NCI-H446 treated with DMSO at 0.1 percent for 48 hours (cell line): ENCODE measurements around the gene WWC2.

Experiments used
- DNase-seq: peaks from one replicate; lab custom pipeline; 2025; lab: John Stamatoyannopoulos, UW

The WWC2 gene

DNA sequence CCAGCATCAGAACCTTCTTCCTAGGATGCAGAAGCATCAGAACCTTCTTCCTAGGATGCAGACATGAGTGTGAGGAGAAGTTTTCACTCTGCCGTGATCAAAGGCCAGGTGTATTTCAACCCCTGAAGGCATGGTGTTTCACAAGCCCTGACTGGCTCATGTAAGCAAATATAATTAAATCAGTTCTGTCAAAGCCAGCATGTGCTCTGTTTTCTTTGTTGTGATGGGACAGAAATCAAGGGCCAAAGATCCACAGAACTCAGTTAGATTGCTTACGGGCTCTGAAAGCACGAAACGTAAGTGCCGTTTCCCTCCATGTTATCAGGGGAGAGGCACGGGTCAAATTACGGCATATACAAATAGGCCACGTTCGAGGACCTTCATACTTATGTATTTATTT is 255.2 kb downstream of the WWC2 start:
- DNase-seq, result no peak

DNA sequence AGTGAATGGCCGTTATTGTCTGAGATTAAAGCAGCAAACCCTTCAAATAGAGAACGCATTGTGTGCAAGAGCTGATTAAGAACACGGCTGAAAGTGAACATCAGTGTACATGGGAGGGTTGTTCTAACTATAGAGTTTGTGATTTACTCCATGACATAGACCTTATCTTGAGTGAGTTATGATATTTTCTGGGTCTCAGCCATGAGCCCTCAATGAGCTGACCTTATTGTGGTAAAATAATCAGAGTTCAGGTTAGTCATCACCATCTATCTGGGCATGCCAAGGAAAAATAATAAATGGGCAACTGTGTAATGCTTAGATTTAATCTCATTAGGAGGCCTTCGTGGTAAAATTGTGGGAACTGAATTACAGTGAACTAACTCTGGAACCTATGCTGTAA is 256.3 kb downstream of the WWC2 start:
- DNase-seq, result no peak

DNA sequence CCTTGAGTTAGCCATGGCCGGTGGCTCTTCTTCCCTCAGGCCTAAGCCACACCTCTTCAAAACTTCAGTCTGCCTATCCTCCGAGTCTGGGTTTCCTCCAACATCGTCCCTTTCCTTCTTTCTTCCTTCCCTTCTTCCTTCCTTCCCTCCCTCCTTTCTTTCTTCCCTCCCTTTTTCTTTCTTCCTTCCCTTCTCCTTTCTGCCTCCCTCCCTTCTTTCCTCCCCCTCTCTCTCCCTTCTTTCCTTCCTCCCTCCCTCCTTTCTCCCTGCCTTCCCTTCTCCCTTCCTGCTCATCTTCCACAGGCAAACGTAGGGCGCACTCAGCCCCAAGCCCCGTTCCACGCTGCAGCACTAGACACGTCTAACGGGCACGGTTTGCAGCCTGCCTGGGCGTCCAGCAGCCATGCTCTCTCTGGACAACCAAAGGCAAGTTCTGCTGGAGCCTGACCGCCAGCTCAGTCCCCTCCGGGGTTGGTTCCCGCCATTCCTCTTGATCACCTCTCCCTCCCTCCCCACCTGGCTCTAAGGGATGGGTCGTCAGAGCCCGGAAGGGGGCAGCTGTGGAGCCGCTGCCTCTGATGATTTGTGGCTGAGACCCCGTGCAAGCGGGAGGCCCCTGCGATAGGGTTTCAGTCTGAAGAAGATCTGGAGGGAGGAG is 257.2 kb downstream of the WWC2 start:
- DNase-seq, result no peak

- no peak for DNase-seq
Measured at GRCh38 chr4:183356931-183357675, 258.0 kb downstream of the WWC2 start.

- DNase-seq, result no peak
Measured at GRCh38 chr4:183358215-183358755, 259.2 kb downstream of the WWC2 start.

GRCh38 chr4:183360161-183360919 is 261.3 kb downstream of the WWC2 start:
- DNase-seq, result no peak

DNA sequence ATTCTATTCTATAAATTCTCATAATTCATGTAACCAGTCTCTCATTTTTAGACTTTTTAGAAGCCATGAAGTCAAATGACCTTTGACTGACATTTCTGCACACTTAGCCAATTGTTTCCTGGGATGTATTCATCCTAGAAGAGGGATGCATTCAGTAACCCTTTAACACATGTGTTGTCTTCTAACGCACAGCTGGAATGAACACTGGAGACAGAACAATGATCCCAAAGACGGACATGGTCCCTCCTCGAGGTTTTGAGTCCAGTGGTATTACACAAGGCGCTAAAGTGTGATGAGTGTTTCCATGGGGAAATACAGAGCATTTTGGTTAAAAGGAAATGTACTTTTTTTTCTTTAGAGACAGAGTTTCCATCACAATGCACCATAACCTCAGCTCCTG is 263.0 kb downstream of the WWC2 start:
- DNase-seq, result no peak

DNA sequence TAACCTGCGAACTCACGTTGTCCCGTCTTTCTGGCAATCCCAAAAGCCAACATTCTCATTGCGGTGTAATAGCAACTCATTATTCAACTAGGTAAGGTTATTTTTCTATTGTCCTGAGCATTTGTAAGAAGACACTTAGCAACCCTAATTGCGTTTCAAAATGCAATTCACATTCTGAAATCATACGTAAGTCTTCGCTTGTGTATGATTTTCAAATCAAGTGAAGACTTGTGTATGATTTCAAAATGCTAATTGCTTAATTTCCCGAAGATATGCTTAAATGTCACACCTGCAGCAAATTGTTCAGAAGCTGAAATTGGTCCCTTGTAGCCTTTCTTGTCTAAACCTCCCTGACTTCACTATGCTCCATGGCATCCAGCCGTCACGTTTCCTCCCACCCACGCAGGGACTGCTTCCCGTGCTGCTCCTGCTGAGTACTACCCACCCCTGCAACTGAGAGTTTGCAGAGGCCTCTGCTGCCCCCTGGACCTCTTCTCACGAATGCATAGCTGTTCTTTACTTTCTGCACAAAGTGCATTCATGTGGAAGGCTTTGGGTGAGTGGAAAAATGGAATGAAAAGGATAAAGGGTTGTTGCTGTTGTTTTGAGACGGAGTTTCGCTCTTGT is 264.0 kb downstream of the WWC2 start:
- no peak for DNase-seq

DNA sequence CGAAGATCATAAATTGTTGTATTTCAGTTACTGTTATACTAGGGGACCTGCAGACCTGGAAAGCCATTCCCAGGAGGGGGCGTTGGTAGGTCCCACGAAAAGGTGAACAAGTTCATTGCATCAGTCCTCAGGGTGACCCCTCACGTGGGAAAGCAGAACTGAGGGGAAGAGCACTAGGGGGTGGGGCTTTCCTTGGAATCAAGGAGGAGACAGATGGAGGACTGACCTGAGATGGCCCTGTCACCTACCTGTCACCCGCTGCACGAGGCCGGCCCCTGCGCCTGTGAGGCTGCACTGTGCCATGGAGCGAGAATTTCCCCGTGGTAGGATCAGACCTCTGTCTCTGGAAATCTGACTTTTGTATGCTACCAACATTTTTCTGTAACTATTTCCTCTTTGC is 265.0 kb downstream of the WWC2 start:
- DNase-seq, result no peak

DNA sequence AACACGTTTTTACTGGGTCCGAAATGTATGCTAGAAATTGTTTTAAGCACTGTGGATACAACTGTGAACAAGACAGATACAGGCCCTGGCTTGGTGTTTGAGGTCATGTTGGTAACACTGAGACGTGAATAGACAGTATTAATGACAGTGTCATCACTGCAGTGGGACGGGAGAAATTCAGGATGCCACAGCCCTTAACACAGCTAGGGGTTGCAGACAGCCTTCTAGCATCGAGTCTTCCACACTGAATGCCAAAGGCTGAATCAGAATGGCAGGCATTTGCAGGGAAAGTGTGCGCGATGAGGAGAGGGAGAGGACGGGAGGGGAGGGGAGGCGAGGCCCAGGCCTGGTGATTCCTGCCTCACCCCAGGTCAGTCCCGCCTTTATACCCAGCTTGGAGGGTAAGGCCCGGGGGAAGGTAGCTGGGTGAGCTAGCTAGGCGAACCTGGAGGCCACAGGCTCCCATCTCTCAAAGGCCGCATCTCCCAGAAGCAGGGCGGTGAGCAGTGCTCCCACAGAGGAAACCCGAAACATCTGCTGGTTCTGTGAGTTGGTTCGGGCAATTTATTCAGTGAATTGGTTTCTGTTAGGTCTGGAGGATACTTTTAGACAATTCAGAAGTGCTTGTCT is 267.3 kb downstream of the WWC2 start:
- DNase-seq, result no peak

- no peak for DNase-seq
Measured at GRCh38 chr4:183369073-183369472, 270.0 kb downstream of the WWC2 start.
